K562 (cell line): ENCODE results near the gene CXCL5. TPM values are rescaled to one million over a fixed set of nuclear protein-coding genes. Genes with fewer than 3 reads are reported as not detected.

ENCODE experiments used
- CEBPZ ChIP-seq: fragments of 150-350 bp; IDR thresholded peaks from 2 replicates; pipeline ENCODE4 v1.6.1; 2014; ENCODE audit warnings: low read depth, mild to moderate bottlenecking, low read length, borderline replicate concordance
- EP400 ChIP-seq: fragments of 450-650 bp; IDR thresholded peaks from 2 replicates; pipeline ENCODE4 v1.6.1; 2017; ENCODE audit warnings: antibody characterized with exemption, mild to moderate bottlenecking, moderate library complexity
- GTF2A2 ChIP-seq: IDR thresholded peaks from 2 replicates; pipeline ENCODE4 v1.6.1; 2016; ENCODE audit warnings: mild to moderate bottlenecking, missing genetic modification characterization, missing compliant biosample characterization
- HDAC1 ChIP-seq, 2 experiments: fragments of 450-650 bp; IDR thresholded peaks; 2 replicates each; pipeline ENCODE4 v1.6.1; 2016 to 2017; ENCODE audit warnings: inconsistent platforms in 1 of 2, mild to moderate bottlenecking in 1 of 2, moderate library complexity in 1 of 2
- L3MBTL2 ChIP-seq: fragments of 450-650 bp; IDR thresholded peaks from 2 replicates; pipeline ENCODE4 v1.6.1; 2016; ENCODE audit warnings: mild to moderate bottlenecking, moderate library complexity
- MTA3 ChIP-seq: fragments of 450-650 bp; formaldehyde crosslinking; IDR thresholded peaks from 2 replicates; pipeline ENCODE4 v1.6.1; 2017; ENCODE audit warnings: mild to moderate bottlenecking, borderline replicate concordance
- NFYB ChIP-seq: IDR thresholded peaks from 2 replicates; pipeline ENCODE4 v1.6.1; 2011; ENCODE audit warnings: mild to moderate bottlenecking, moderate library complexity; ENCODE audit not compliant: insufficient read length; ENCODE audit errors: extremely low read depth
- POLR2H ChIP-seq: IDR thresholded peaks from 2 replicates; pipeline ENCODE4 v1.6.1; 2016; ENCODE audit warnings: missing genetic modification characterization, low read depth, mild to moderate bottlenecking, control low read depth, missing compliant biosample characterization, moderate library complexity
- POU5F1 ChIP-seq: fragments of 150-350 bp; IDR thresholded peaks from 2 replicates; pipeline ENCODE4 v1.6.1; 2014; ENCODE audit warnings: borderline replicate concordance, low read length, low read depth, mild to moderate bottlenecking; ENCODE audit not compliant: partially characterized antibody
- TAF7 ChIP-seq: fragments of 450-650 bp; IDR thresholded peaks from 2 replicates; pipeline ENCODE4 v1.6.1; 2016; ENCODE audit warnings: missing genetic modification characterization, missing compliant biosample characterization
- TOE1 ChIP-seq, 2 experiments: fragments of 450-650 bp in 1 of 2; sonication (generic) in 1 of 2; formaldehyde crosslinking in 1 of 2; IDR thresholded peaks; 2 replicates each; pipeline versions ENCODE4 v1.7.1 to v1.8.0; 2016 to 2022; ENCODE audit warnings: borderline replicate concordance in 2 of 2, mild to moderate bottlenecking in 2 of 2, antibody characterized with exemption in 1 of 2, inconsistent platforms in 1 of 2, low read depth in 1 of 2, missing genetic modification reagents in 1 of 2, moderate library complexity in 1 of 2
- VEZF1 ChIP-seq: fragments of 200-800 bp; sonication (Bioruptor generic); IDR thresholded peaks from 2 replicates; pipeline ENCODE4 v1.6.1; 2017; ENCODE audit warnings: missing genetic modification characterization, missing compliant biosample characterization
- ZNF518B ChIP-seq: fragments of 250-450 bp; sonication (Bioruptor Pico); IDR thresholded peaks from 2 replicates; pipeline ENCODE4 v1.5.0; 2021; ENCODE audit warnings: mild to moderate bottlenecking, moderate library complexity
- polyA plus RNA-seq, 8 experiments: library from polyadenylated mRNA; depleted of rRNA in 4 of 8; stranded (reverse) in 5 of 8; unstranded in 3 of 8; fragments of >200 nt; fragmentation: Nextera tagmentation in 2 of 8; fragmentation: Illumina TruSeq in 1 of 8; extraction: Ambion mirVana in 2 of 8; extraction: Trizol in 1 of 8; gene quantifications; 2 replicates each; pipeline versions ENCODE4 v1.2.1 to v1.2.3, GENCODE V29; 2011 to 2014; ENCODE audit warnings: inconsistent platforms in 1 of 8, missing spikeins in 1 of 8
- total RNA-seq, 7 experiments: library from RNA; depleted of rRNA in 6 of 7; stranded (reverse); fragments of >200 nt in 6 of 7; fragmentation: Illumina TruSeq in 2 of 7; extraction: Trizol in 2 of 7; gene quantifications; 2 replicates each; pipeline versions ENCODE4 v1.2.1 to v1.2.3, GENCODE V29; 2011 to 2021; ENCODE audit warnings: low replicate concordance in 1 of 7

The CXCL5 gene
- total and polyA plus RNA-seq, 9 of the 15 experiments (the other 6 are each of a cell fraction or from before 2014, with no cell fraction given) = not detected

- TF ChIP-seq TOE1 (IDR thresholded peaks at IDR 0.05; ENCODE audit: borderline replicate concordance) (0 out of 2 replicates have a peak, but pooled peaks have one; percentile 34), TOE1 (CRISPR knock-in tag; IDR thresholded peaks at IDR 0.05; ENCODE audit: borderline replicate concordance, low read depth) (no peak), GTF2A2 (no peak), VEZF1 (CRISPR knock-in tag) (peak; percentile 64), TAF7 (tag) (peak; percentile 56), POU5F1 (no peak), NFYB (no peak), EP400 (peak; percentile 89), POLR2H (tag) (peak; percentile 88; the same call in 1 of the 2 replicates), L3MBTL2 (peak; percentile 73; the same call in 1 of the 2 replicates), MTA3 (peak; percentile 75; the same call in 1 of the 2 replicates), ZNF518B (CRISPR knock-in tag) (no peak), HDAC1 (IDR thresholded peaks at IDR 0.05) (peak in 1 of 2 experiments; percentile 49; a peak in 1 of 4 replicates), CEBPZ (no peak)
Observed at GRCh38 chr4:74038425-74039314, 40.2 kb upstream of the CXCL5 start, which contains the start of gene CXCL3 (continued).
